Measurements from ENCODE around the gene OR4E1.
"Not testable (repeated sequence)": the region's sequence is repeated elsewhere in the genome, so short reads cannot be mapped to it uniquely, and the experiment has no call there.

OR4E1 gene

DNA sequence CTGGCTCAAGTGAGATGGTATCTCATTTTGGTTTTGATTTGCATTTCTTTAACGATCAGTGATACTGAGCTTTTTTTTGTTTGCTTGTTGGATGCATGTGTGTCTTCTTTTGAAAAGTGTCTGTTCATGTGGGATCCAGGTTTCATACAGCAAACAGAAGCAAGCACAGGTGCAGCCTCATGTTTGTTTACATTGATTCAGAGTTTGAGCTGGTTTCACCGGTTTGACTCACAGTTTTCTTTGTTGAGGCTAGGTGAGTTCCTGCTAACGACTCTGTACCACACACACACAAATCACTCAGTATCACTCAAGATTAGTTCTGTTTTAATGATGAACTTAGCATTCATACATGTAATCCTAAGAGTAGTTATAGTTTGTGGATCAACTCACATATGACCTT, 42.5 kb downstream of the OR4E1 start:
- no peak for DNase-seq
- Histone ChIP-seq H3K9me3 (ENCODE audit: control extremely low read depth in 1 of 5, control insufficient read depth in 4 of 5, insufficient read depth in 2 of 5, low read depth in 1 of 5, low read length in 4 of 5) (peaks cover 0 to 1% (median 0%) of the 10 kb centered on the region in 5 experiments), H3K4me1 (ENCODE audit: control extremely low read depth in 1 of 4, control insufficient read depth in 4 of 4, insufficient read depth in 4 of 4, low read length in 3 of 4) (no peaks in the 10 kb centered on the region), H3K27ac (ENCODE audit: insufficient read depth in 1 of 2, low read depth in 1 of 2, low read length in 2 of 2, poor library complexity in 1 of 2, severe bottlenecking in 2 of 2) (no peak overlapping the region), H3K27me3 (replicated peaks in 2 of 5; ENCODE audit: control insufficient read depth in 4 of 5, insufficient read depth in 5 of 5, low read length in 4 of 5) (no peaks in the 10 kb centered on the region), H3K4me3 (ENCODE audit: control insufficient read depth in 1 of 7, extremely low read depth in 1 of 7, insufficient read depth in 4 of 7, low read depth in 2 of 7, low read length in 6 of 7) (no peak overlapping the region), H3K36me3 (ENCODE audit: control insufficient read depth in 4 of 4, insufficient read depth in 4 of 4, low read length in 3 of 4) (no peaks in the 10 kb centered on the region)
- whole genome bisulfite sequencing (ENCODE audit: insufficient coverage), result 100% methylated on average over 1 of the region's 3 CpGs
- ChIA-PET CTCF (no interaction called here), POLR2A (no interaction called here)

DNA sequence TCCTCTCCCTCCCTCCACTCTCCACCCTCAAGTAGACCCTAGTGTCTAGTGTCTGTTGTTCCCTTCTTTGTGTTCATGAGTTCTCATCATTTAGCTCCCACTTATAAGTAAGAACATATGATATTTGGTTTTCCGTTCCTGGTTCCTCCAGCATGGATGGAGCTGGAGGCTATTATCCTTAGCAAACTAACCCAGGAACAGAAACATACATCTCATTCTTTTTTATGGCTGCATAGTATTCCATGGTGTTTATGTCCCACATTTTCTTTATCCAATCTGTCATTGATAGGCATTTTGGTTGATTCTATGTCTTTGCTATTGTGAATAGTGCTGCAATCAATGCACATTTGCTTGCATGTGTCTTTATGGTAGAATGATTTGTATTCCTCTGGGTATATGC, 43.1 kb downstream of the OR4E1 start:
- H3K36me3 ChIP-seq (ENCODE audit: control insufficient read depth in 4 of 4, insufficient read depth in 4 of 4, low read length in 3 of 4); DNase-seq; H3K27ac ChIP-seq (ENCODE audit: insufficient read depth in 1 of 2, low read depth in 1 of 2, low read length in 2 of 2, poor library complexity in 1 of 2, severe bottlenecking in 2 of 2); H3K4me1 ChIP-seq (ENCODE audit: control extremely low read depth in 1 of 4, control insufficient read depth in 4 of 4, insufficient read depth in 4 of 4, low read length in 3 of 4); POLR2A ChIA-PET; H3K4me3 ChIP-seq (ENCODE audit: control insufficient read depth in 1 of 7, extremely low read depth in 1 of 7, insufficient read depth in 4 of 7, low read depth in 2 of 7, low read length in 6 of 7); H3K27me3 ChIP-seq (replicated peaks in 2 of 5; ENCODE audit: control insufficient read depth in 4 of 5, insufficient read depth in 5 of 5, low read length in 4 of 5); H3K9me3 ChIP-seq (ENCODE audit: control extremely low read depth in 1 of 5, control insufficient read depth in 4 of 5, insufficient read depth in 2 of 5, low read depth in 1 of 5, low read length in 4 of 5): not testable (repeated sequence)
- WGBS (ENCODE audit: insufficient coverage), result 100% methylated on average over 1 of the region's 1 CpG
- CTCF ChIA-PET, result interaction anchor here (1.1 kb wide), 1 partner anchor 646 kb away, joined by 3 read pairs; no protein-coding TSS in a partner anchor

DNA sequence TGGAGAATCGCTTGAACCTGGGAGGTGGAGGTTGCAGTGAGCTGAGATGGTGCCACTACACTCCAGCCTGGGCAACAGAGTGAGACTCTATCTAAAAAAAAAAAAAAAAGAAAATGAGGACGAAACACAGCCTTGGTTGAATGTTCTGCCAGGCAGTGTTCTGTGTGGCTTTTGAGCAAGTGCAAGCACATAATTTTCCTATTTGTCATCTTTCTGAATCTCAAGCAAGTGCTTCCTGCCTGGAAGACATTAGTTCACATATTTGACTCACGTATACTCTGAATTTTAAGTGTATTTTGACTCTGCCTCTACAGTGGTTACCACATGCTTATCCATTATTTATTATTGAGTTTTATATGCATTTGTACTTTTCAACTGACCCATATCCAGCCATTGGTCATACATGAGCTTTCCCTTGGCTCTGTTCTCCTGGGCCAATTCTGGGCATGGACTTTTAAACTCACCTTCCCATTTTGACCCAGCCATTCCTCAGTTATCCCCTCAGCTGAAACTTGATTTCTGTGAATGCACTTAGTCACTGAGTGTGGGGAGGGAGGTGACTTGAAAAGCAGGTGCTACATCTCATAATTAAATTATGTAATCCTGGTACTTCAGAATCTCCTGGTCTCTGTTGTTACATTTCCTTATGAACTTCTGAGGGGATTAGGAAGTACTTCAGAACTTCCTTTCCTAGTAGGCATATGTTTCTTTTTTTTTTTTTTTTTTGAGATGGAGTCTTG, 47.0 kb downstream of the OR4E1 start:
- 100% methylated on average over 1 of the region's 3 CpGs for WGBS (ENCODE audit: insufficient coverage)
- Histone ChIP-seq H3K27me3 (replicated peaks in 2 of 5; ENCODE audit: control insufficient read depth in 4 of 5, insufficient read depth in 5 of 5, low read length in 4 of 5) (no peaks in the 10 kb centered on the region), H3K27ac (ENCODE audit: insufficient read depth in 1 of 2, low read depth in 1 of 2, low read length in 2 of 2, poor library complexity in 1 of 2, severe bottlenecking in 2 of 2) (no peak overlapping the region), H3K4me3 (ENCODE audit: control insufficient read depth in 1 of 7, extremely low read depth in 1 of 7, insufficient read depth in 4 of 7, low read depth in 2 of 7, low read length in 6 of 7) (no peak overlapping the region), H3K9me3 (ENCODE audit: control extremely low read depth in 1 of 5, control insufficient read depth in 4 of 5, insufficient read depth in 2 of 5, low read depth in 1 of 5, low read length in 4 of 5) (no peaks in the 10 kb centered on the region), H3K4me1 (ENCODE audit: control extremely low read depth in 1 of 4, control insufficient read depth in 4 of 4, insufficient read depth in 4 of 4, low read length in 3 of 4) (no peaks in the 10 kb centered on the region), H3K36me3 (ENCODE audit: control insufficient read depth in 4 of 4, insufficient read depth in 4 of 4, low read length in 3 of 4) (no peaks in the 10 kb centered on the region)
- POLR2A ChIA-PET, result no interaction called here
- DNase-seq, result no peak
- CTCF ChIA-PET, result no interaction called here
